Measurements from ENCODE around the gene CSNK1G1.
A peak's percentile ranks its signal among the peaks of the same experiment; 100 is the strongest.
"Not testable (repeated sequence)": the region's sequence is repeated elsewhere in the genome, so short reads cannot be mapped to it uniquely, and the experiment has no call there.

The CSNK1G1 gene

DNA sequence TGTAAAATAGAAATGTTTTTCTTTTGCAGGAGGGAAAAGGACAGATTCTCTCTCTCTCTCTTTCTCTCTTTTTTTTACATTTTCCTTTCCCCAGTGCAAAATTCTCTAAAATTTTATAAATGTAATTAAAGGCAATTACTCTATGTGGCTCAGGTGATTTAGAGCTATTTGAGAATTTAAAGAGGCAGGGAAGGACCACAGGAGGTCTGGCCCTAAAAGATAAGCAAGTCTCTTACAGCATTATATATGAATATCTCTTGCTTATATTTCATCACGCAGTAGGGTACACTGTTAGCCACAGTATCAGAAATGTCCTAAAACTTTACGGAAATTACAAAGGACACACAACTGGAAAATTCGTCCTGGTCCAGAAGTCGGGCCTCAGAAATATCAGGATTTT is 122.7 kb downstream of the CSNK1G1 start:
- no peak for DNase-seq

GRCh38 chr15:64232400-64232799 is 123.6 kb downstream of the CSNK1G1 start:
- DNase-seq: no peak

DNA sequence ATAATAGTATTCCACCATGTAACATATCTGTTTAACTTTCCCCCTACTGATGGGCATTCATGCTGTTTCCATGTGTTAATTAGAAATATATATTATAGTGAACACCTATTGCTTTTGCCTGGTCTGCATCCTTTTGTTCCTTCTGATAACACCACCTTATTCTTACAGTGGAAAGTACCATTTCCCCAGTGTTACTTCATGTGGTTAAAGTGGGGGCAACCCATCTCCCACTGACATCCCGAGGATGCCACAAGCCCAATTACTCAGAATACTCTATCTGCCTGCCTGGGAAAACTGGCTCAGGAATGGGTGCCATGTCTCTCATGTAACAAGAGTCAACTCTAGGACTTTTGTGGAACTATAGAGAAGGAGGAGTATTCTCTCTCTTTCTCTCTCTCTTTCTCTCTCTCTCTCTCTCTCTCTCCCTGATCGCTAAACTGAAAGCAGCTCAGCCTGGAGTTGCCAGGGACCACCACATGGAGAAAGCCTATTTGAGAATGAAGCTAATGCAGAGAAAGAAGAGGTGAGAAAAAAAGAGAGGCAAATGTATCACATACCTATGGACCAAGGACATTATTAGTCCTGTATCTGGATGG is 126.7 kb downstream of the CSNK1G1 start:
- no peak for DNase-seq

DNA sequence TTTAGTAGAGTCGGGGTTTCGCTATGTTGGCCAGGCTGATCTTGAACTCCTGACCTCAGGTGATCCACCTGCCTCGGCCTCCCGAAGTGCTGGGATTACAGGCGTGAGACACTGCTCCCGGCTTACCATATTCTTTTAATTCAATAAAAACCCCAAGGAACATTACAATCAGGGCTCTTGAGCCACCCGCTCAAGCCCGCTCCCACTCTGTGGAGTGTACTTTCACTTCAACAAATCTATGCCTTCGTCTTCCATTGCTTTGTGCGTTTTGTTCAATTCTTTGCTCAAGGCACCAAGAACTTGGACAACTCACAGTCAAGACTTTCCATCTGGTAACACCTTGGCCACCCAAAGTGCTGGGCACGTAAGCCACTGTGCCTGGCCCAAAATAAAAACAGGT is 130.2 kb downstream of the CSNK1G1 start:
- no peak for DNase-seq

DNA sequence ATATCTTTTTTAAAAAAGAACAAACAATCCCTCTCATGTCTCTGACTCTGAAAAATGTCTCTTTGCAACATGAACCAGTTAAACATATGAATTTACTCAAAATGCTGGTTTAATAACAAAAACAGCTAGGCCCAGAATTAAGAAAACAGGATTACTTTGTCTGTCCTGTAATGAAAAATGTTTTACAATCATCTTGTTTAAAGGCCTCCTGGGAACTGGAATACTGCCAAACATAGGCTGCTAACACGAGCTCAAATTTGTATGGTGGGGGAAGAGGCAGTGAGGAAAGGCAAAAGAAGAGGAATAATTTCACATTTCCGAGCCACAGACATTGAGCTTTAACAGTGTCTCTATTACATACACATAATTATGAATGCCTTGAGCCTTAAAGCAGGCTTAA is 131.5 kb downstream of the CSNK1G1 start:
- peak; percentile 49 for DNase-seq

DNA sequence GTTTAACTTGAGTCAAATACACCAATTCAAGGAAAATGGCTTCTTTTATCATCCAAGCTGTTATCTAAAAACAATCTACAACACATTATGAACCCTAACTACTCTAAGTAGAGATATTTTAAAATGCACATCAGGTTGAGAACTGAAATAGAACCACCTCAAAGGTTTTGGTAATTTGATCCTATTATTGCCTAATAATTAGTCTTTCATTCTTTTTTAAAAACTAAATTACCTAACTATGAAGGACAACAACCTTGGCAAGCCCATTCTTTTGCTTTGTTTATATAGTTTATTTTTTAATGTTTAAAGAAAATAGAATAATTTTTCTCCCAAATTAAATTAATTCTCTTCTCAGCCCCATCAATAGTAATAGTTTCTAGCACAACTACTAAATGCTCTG is 132.1 kb downstream of the CSNK1G1 start:
- DNase-seq: no peak

DNA sequence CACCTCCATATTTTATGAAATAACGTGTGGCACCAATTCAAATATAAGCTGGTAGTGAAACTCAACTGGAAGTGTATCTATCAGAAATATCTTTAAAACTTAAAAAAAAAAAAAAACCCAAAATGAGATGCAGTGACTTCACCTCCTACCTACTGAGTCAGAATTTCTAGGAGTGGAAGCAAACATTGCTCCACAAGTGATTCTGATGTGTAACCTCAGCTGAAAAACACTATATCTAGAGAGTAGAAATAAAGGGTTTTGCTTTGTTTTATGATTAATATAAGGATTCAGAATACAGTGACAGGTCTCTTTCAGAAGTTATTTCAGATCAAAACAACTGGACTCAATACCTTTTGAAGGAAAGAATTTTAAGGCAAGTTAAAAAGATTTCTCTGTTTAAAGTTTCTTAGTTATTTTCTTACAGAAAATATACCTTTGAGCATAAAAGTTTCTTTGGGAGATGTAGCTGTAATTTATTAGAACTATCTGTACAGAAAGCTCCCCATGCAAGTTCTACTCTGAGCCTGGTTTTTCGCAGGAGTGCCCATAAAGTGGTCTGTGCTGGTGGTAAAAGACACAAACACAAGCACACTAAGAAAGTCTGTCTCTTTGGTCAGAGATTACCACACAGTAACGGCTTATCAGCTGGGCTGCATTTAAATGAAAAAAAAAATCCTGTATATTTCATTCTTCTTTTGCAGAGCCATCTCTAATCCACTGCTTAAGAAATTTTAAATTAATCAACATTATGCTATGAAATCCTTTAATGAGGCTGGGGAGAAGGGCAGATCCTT is 133.2 kb downstream of the CSNK1G1 start:
- DNase-seq: no peak

GRCh38 chr15:64221911-64222310 is 134.1 kb downstream of the CSNK1G1 start:
- DNase-seq: not testable (repeated sequence)

DNA sequence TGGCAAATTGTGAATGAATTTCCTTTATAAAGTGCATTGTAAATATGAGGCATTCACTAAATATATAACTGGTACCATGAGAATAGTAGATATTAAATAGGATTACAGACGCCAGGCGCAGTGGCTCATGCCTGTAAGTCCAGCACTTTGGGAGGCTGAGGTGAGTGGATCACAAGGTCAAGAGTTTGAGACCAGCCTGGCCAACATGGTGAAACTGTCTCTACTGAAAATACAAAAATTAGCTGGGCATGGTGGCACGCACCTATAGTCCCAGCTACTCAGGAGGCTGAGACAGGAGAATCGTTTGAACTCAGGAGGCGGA is 138.6 kb downstream of the CSNK1G1 start:
- not testable (repeated sequence) for DNase-seq

DNA sequence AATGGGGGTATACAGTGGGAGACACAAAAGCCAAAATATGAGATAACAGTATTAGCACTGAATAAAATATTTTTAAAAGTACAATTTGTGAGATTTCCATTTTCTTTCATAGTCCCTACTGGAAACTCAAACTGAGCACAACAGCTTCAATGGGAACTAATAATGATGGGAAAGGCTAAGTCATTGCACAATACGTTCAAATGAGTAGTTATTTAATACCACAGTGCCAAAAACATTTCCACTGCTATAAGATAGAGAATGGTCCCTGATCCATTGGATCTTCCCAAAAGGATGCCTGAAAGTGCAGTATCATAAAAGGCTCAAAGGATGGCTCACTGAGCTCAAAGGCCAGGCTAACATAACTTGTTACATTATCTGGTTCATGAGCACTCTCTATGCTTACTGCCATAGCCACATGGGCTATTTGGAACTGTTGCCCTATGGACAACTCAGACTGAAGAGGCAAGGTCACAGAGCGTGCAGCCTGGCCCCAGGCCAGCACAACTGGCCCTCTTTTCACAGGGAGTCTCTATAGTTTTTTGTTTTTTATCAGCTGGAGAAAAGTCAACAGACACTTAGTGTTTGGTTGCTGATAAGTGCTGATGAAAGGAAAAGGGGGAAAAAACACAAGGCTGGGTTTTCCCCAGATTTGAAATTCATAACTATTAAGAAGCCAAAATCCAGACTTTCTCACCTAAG is 139.1 kb downstream of the CSNK1G1 start:
- no peak for DNase-seq

DNA sequence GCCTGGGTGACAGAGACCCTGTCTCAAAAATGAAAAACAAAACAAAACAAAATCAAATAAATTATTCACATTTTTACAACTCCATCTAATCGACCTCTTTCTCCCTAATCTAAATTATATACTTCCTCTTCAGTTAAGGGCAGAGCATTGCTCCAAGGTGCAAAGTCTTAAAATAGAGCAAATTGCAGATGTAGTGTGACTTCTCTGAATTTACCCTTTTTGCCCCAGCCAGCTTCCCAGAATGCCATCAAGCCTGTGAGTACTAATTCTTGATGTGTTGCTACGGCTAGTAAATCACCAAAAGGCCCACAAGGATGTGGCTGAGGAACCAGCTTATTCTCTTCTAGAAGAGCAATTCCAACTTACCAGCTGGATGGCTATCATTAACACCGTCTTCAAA is 139.8 kb downstream of the CSNK1G1 start:
- no peak for DNase-seq

- DNase-seq: no peak
Measured at GRCh38 chr15:64213646-64214045, 142.3 kb downstream of the CSNK1G1 start.

GRCh38 chr15:64211696-64212095 is 144.3 kb downstream of the CSNK1G1 start:
- no peak for DNase-seq

DNA sequence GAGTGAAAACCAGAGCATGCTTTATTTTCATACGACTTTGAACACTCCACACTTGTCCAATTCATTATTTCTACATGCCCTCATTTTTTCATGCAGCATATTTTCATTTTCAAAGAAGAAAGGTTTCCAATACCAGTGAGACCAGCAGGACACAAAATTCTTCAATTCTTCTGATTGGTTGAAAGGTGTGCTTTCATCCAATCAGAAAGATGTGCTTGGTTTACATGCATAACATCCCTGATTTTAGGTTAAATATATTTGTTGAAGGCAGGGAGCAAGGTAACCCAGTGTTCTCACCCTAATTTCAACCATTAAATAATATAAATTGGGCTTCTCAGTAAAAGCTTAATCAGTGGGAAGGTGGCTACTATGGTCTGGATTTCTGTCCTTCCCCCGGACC is 145.6 kb downstream of the CSNK1G1 start:
- no peak for DNase-seq

GRCh38 chr15:64209680-64210334 is 146.2 kb downstream of the CSNK1G1 start:
- no peak for DNase-seq

DNA sequence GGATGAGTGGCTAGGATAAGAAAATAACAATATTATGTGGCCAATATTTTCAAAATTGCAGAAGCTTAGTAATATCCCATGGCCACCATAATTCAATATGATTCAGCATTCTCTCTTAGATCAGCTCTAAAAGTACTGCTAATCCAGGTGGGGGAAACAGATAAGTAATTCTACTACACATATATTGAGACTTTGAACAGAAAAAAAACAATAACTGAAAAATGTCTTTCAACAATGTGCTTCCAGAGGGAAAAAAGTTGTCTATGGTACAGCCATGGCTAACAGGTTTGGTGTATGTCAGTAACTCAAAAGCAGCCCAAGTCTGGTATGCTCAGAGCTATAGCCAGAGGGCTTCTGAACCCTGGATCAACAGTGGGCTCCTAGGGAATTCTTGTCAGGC is 150.8 kb downstream of the CSNK1G1 start:
- DNase-seq: no peak

- no peak for DNase-seq
Measured at GRCh38 chr15:64197425-64197824, 158.5 kb downstream of the CSNK1G1 start.

- DNase-seq: no peak
Measured at GRCh38 chr15:64193971-64194370, 162.0 kb downstream of the CSNK1G1 start.

GRCh38 chr15:64191971-64192830 is 163.8 kb downstream of the CSNK1G1 start:
- no peak for DNase-seq

GRCh38 chr15:64187396-64188191 is 168.4 kb downstream of the CSNK1G1 start:
- no peak for DNase-seq

- no peak for DNase-seq
Measured at GRCh38 chr15:64185146-64185911, 170.6 kb downstream of the CSNK1G1 start.
